IPS-15b (cell line): Measurements from ENCODE around the gene GALNT7.
A peak's percentile ranks its signal among the peaks of the same experiment; 100 is the strongest.

Experiments
- H3K27me3 ChIP-seq: one replicate; pipeline ENCODE4 v1.6.1; 2013; ENCODE audit warnings: low read length; ENCODE audit not compliant: control insufficient read depth, insufficient read depth
- H3K36me3 ChIP-seq: one replicate; pipeline ENCODE4 v1.6.1; 2013; ENCODE audit warnings: low read length; ENCODE audit not compliant: control insufficient read depth, insufficient read depth
- H3K4me1 ChIP-seq: one replicate; pipeline ENCODE4 v1.6.1; 2013; ENCODE audit warnings: mild to moderate bottlenecking, low read length; ENCODE audit not compliant: control insufficient read depth, insufficient read depth
- H3K4me3 ChIP-seq: one replicate; pipeline ENCODE4 v1.5.1; 2013; ENCODE audit warnings: low read depth, low read length
- H3K9ac ChIP-seq: one replicate; pipeline ENCODE4 v1.6.1; 2013; ENCODE audit warnings: low read depth, mild to moderate bottlenecking, low read length
- H3K9me3 ChIP-seq: one replicate; pipeline ENCODE4 v1.6.1; 2013; ENCODE audit warnings: mild to moderate bottlenecking, low read length; ENCODE audit not compliant: control insufficient read depth, insufficient read depth

Gene GALNT7

DNA sequence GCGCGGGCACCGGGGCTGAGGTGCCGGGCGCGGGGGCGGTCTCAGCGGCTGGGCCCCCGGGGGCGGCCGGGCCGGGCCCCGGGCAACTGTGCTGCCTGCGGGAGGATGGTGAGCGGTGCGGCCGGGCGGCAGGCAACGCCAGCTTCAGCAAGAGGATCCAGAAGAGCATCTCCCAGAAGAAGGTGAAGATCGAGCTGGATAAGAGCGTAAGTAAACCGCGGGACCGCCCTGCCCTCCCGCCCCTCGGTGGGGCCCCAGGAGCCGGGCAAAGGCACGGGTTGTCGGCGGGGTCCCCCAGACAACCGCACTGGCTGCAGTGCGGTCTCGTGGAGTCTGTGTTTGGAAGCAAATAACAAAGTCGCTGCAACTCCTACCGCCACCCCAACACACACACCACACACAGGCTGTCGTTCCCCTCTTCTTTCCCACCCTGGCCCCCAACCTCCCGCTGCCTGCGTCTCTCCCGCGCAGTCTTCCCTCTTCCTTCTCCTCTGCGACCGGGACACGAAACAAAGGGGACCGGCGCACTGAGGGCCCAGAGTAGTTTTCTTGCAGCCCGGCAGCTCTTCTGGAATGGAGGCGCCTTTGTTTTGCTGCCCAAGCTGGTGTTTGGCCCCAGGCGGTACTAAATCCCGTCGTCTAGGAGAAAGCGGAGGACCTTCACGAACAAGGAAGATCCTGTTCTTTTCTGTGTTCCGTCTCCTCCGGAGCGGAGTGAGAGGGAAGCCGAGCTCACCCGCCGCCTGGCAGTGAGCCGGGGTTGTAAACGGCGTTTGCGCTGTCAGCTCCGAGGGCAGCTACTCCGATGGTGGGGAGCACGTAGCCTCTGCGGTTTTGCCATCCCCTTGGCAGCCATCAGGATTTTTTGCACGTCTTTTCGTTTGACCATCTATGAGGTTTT, 202.9 kb downstream of the GALNT7 start:
- peaks cover 6% of the 10 kb centered on the region for H3K27me3 ChIP-seq
- peak overlapping the region; percentile 89 for H3K4me3 ChIP-seq
- H3K9ac ChIP-seq, result peak overlapping the region; percentile 30
- H3K36me3 ChIP-seq, result no peaks in the 10 kb centered on the region
- no peaks in the 10 kb centered on the region for H3K4me1 ChIP-seq
- no peaks in the 10 kb centered on the region for H3K9me3 ChIP-seq
